SJSA1 (cell line): ENCODE measurements around the gene ATRNL1. TPM values are rescaled to one million over a fixed set of nuclear protein-coding genes. Genes with fewer than 3 reads are reported as not detected.
"Not testable (repeated sequence)": the region's sequence is repeated elsewhere in the genome, so short reads cannot be mapped to it uniquely, and the experiment has no call there.

Source experiments
- DNase-seq, 2 experiments: peaks; one replicate each; pipeline ENCODE4 v3.0.0-alpha.2; 2015 to 2020; ENCODE audit warnings: low spot score in 2 of 2, low read depth in 1 of 2
- H3K27ac ChIP-seq: fragments of 250-450 bp; sonication (Bioruptor Pico); 2 replicates; pipeline ENCODE4 v1.5.1; 2020; ENCODE audit warnings: mild to moderate bottlenecking, moderate library complexity
- H3K27me3 ChIP-seq: fragments of 250-450 bp; sonication (Bioruptor Pico); replicated peaks from 2 replicates; pipeline ENCODE4 v1.5.1; 2020; ENCODE audit warnings: mild to moderate bottlenecking, moderate library complexity
- H3K36me3 ChIP-seq: fragments of 250-450 bp; sonication (Bioruptor Pico); 2 replicates; pipeline ENCODE4 v1.5.1; 2020; ENCODE audit warnings: mild to moderate bottlenecking
- H3K4me1 ChIP-seq: fragments of 250-450 bp; sonication (Bioruptor Pico); replicated peaks from 2 replicates; pipeline ENCODE4 v1.6.1; 2021; ENCODE audit warnings: mild to moderate bottlenecking
- H3K4me3 ChIP-seq: fragments of 250-450 bp; sonication (Bioruptor Pico); 2 replicates; pipeline ENCODE4 v1.5.1; 2020; ENCODE audit warnings: mild to moderate bottlenecking
- H3K9me3 ChIP-seq: fragments of 250-450 bp; sonication (Bioruptor Pico); replicated peaks from 2 replicates; pipeline ENCODE4 v1.5.1; 2020; ENCODE audit warnings: mild to moderate bottlenecking
- total RNA-seq: library from RNA; depleted of rRNA; stranded (reverse); fragments of >200 nt; shearing (Covaris generic); gene quantifications from 2 replicates; pipeline ENCODE4 v1.2.3, GENCODE V29; 2014

ATRNL1 gene
- total RNA-seq, 1 experiment from 2014 or later: 32.1 TPM

DNA sequence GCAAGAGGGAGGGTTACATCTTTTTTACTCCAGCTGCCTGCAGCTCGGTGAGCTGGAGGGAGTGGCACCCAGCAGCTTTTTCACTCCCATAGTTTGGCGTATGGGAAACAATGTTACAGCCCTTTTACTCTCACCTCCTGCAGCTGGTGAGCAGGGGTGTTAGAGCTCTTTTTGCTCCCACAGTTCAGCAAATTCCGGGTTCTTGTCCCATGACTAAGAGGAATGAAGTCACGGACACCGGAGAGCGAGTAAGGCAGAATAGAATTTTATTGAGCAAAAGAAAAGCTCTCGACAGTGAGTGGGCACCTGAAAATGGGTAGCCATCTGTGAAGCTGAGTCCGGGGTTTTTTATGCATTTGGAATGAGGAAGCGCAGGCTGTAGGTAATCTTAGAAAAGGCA, 733.2 kb downstream of the ATRNL1 start:
- H3K36me3 ChIP-seq: no peaks in the 10 kb centered on the region
- H3K4me3 ChIP-seq: no peak overlapping the region
- peaks cover 11% of the 10 kb centered on the region; the same call in 1 of the 2 replicates for H3K4me1 ChIP-seq
- H3K9me3 ChIP-seq: no peaks in the 10 kb centered on the region
- H3K27ac ChIP-seq: no peak overlapping the region
- no peak for DNase-seq
- no peaks in the 10 kb centered on the region for H3K27me3 ChIP-seq

DNA sequence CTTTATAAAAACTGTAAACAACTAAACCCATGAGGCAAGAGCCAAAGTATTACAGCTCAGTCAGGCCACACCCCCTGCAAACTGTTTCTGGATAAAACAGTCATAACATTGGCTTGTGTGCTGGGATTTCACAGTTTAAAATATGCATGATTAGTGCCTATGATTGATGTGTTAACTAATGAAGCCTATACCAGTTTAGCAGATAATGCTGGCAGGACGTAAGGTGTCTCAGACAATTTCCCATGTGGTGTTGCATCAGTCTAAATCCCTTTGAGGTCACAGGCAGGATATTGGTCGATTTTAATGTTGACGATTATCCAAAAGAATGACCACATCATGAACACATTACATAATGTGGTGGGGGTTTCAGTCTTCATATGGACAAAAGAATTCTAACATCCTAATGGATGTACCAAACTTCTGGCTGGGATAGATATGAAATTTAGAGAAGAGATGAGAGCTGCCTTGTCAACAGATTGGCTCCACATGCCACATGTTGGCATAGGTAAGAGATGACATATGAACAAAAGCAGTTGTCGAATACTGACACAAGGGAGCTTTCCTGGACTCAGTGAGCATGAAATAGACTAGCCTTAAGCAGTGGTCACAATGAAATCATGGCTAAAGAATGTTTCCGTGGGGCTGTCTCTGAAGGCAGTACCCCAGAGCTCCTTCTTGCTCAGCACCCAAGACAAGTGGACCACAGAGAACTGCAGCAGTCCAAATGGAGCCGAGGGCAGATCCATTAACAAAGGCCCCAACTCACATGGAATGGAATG, 734.3 kb downstream of the ATRNL1 start:
- Histone ChIP-seq H3K27me3 (no peaks in the 10 kb centered on the region), H3K9me3 (no peaks in the 10 kb centered on the region), H3K4me1 (peaks cover 11% of the 10 kb centered on the region; the same call in 1 of the 2 replicates), H3K36me3 (no peaks in the 10 kb centered on the region), H3K4me3 (no peak overlapping the region), H3K27ac (no peak overlapping the region)
- no peak for DNase-seq

DNA sequence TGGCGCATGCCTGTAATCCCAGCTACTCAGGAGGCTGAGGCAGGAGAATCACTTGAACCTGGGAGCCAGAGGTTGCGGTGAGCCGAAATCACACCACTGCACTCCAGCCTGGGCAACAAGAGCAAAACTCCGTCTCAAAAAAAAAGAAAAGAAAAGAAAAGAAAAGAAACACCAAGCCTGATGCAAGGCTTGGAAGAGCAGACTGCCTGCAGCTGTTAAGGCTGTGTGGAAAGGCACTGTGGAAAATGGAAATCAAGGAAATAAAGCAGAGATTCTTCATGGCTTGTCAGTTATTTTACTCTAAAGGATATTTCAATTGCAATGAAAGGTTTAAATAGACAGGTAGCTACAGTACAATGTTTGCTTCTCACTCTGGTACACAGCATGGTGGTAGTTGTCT, 735.0 kb downstream of the ATRNL1 start:
- not testable (repeated sequence) for H3K27me3 ChIP-seq, H3K4me3 ChIP-seq, H3K9me3 ChIP-seq, H3K36me3 ChIP-seq, DNase-seq, H3K27ac ChIP-seq
- peaks cover 11% of the 10 kb centered on the region; the same call in 1 of the 2 replicates for H3K4me1 ChIP-seq

DNA sequence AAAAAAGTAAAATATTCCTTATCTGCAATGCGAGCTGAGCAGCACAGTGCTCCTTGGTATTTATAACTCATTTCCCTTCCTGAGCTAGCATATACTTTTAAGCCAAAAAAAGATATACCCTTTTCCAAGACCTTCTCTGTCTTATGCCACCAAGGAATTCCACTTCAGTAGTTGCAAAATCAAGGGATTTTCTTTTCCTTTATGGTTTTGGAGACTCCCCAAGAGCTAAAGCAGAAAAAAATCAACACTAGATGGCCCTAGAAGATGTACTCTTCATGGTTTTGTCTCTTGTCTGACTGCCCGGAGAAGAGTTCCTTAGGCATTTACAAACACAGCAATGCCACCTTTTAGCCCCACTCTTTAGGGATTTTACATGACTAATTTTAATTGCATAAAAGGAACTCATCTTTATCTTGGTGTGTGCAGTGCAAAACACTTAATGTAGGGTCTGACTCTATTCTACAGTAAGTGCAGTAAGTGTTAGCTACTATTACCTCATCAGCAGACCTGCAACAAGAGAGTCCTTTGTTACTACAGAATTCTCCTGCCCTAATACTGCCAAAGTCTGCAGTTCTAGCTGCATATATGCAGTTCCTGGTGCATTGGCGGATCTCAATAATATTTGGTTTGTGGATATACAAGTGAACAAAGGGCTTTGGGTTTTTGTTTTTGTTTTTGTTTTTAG, 736.5 kb downstream of the ATRNL1 start:
- no peak overlapping the region for H3K4me3 ChIP-seq
- peak in 1 of 2 experiments; percentile 48 for DNase-seq

DNA sequence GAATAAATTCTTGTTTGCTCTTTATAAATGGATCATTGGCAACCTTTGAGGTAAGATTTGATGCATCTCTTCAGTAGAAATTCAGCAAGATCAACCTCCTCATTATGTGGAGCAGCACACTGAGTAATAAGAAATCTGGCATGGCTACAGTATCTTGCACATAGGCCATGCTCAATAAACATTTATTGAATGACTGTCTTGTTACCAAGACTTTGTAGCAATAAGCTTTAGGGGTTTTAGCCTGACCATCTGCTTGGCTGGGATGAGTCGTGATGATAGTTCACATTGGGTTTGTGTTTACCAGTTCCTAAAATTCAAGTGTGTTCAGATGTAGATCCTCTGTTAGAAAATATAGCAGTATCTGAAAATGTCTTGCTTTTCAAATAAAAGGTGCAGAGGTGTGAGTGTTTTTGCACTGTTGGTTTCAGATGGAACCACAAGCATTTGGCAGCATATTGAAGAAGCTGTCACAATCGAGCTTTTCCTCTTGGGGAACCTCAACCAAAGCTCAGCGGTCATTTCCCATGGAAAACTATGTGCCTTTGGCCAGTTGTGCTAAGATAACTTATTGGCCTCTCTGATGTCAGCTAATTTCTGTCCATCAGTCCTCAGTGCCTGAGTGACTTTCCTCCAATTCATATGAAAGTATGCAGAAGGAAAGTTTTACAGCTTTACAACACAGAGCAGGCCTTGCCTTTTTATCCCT, 737.3 kb downstream of the ATRNL1 start:
- H3K36me3 ChIP-seq: no peaks in the 10 kb centered on the region
- H3K27ac ChIP-seq: no peak overlapping the region
- H3K27me3 ChIP-seq: no peaks in the 10 kb centered on the region
- no peak overlapping the region for H3K4me3 ChIP-seq
- peaks cover 11% of the 10 kb centered on the region; the same call in 1 of the 2 replicates for H3K4me1 ChIP-seq
- DNase-seq: no peak
- no peaks in the 10 kb centered on the region for H3K9me3 ChIP-seq

More for the DNA sequence above, 736.5 kb downstream of the ATRNL1 start:
- no peaks in the 10 kb centered on the region for H3K27me3 ChIP-seq
- H3K36me3 ChIP-seq: no peaks in the 10 kb centered on the region
- no peaks in the 10 kb centered on the region for H3K9me3 ChIP-seq
- no peak overlapping the region for H3K27ac ChIP-seq
- peaks cover 11% of the 10 kb centered on the region; the same call in 1 of the 2 replicates for H3K4me1 ChIP-seq

DNA sequence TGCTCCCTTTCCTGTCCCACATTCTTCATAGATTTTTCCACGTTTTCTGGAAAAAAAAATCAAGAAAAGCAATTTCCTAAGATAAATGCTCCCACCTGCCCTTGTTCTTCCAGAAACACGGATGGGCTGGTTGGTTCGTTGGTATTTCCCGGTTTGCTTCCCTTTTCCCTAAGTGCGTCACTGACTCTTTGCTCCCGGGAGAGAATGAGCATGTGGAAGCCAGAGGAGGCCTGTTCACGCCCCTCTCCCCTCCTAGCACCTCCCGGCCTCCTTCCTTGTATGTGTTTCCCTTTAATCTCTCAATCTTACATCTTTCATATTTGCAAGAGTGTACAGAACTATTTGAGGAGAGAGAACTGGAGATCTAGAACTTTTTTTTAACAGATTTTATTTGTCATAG, 737.9 kb downstream of the ATRNL1 start:
- no peaks in the 10 kb centered on the region for H3K9me3 ChIP-seq
- peaks cover 11% of the 10 kb centered on the region; the same call in 1 of the 2 replicates for H3K4me1 ChIP-seq
- H3K4me3 ChIP-seq: no peak overlapping the region
- no peak for DNase-seq
- H3K27me3 ChIP-seq: no peaks in the 10 kb centered on the region
- no peaks in the 10 kb centered on the region for H3K36me3 ChIP-seq
- no peak overlapping the region for H3K27ac ChIP-seq

DNA sequence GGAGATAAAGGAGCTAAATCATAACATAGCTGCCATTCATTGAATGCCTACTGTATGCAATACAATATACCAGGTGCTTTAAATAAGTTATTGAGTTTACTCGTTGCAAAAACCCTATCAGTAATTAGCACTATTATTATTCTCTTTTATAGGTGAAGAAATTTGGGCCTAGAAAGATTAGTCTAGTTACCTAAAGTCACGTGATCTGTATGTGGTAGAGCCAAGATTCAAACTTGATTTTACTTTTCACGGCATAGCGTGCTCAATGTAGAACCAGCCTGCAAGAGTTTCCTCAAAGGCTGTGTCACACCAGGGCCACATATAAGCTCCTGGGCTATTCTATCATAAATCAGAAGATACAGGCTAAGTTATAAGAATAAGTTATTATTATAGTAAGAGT, 740.0 kb downstream of the ATRNL1 start:
- Histone ChIP-seq H3K4me1 (0 out of 2 replicates have a peak, but pooled peaks cover 8% of the 10 kb centered on the region), H3K27ac (no peak overlapping the region), H3K9me3 (no peaks in the 10 kb centered on the region), H3K27me3 (no peaks in the 10 kb centered on the region), H3K36me3 (no peaks in the 10 kb centered on the region), H3K4me3 (no peak overlapping the region)
- no peak for DNase-seq

DNA sequence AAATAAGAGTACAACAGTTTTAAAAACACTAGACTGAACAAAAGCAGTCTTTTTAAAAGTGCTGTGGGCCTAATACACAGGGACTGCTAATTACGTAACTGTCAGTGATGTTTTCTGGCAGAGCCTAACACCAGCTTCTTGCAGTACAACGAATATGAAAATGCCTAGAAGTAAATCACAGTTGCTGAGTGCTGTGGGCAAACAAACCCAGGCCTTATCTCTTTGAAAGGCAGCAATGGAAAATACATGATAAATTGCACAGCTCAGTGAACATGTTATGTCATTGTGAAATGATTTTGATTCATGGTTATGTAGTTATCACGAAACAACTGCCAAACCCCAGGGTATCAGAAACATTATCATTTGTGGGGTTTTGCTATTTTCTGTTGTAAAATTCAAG, 751.4 kb downstream of the ATRNL1 start:
- Histone ChIP-seq H3K27me3 (no peaks in the 10 kb centered on the region), H3K9me3 (no peaks in the 10 kb centered on the region), H3K36me3 (no peaks in the 10 kb centered on the region), H3K4me3 (no peak overlapping the region), H3K27ac (no peak overlapping the region), H3K4me1 (no peaks in the 10 kb centered on the region)
- DNase-seq: no peak

DNA sequence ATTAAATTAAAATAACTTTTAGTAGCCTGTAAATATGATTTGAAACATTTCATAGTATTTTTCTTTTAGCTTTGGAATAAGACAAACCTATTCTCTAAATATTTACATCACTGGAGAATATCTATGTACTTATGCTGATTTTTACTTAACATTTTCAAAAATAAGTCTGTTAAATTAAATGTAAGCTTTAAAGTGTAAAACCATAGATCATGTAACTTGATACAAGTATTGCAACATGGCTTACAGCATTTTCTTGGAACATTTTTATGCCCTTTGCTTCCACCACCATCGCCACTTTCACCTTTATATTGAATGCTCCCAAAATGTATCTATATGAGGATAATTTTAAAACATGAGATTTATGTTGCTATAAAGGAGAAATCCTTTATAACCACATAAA, 752.8 kb downstream of the ATRNL1 start:
- Histone ChIP-seq H3K36me3 (no peaks in the 10 kb centered on the region), H3K27ac (no peak overlapping the region), H3K4me1 (no peaks in the 10 kb centered on the region), H3K27me3 (no peaks in the 10 kb centered on the region), H3K9me3 (no peaks in the 10 kb centered on the region), H3K4me3 (no peak overlapping the region)
- no peak for DNase-seq

DNA sequence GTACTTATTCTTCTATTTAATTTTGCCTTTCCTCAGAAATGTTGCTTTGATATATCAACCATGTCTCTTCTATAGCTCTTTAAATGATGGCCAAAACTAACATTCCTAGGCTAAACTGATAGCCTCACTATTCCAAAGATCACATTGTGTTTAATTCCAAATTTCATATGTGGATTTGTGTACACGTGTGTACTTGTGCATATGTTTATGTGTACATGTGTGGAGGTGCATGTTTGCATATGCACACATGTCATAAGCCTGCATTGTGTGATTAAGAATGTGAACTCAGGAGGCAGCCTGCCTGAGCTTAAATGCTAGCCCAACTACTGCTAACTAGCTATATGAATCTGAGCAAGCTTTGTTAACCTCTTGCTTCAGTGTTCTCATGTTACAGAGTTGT, 753.4 kb downstream of the ATRNL1 start:
- Histone ChIP-seq H3K4me3 (no peak overlapping the region), H3K9me3 (no peaks in the 10 kb centered on the region), H3K4me1 (no peaks in the 10 kb centered on the region), H3K27ac (no peak overlapping the region), H3K36me3 (no peaks in the 10 kb centered on the region), H3K27me3 (no peaks in the 10 kb centered on the region)
- DNase-seq: no peak

DNA sequence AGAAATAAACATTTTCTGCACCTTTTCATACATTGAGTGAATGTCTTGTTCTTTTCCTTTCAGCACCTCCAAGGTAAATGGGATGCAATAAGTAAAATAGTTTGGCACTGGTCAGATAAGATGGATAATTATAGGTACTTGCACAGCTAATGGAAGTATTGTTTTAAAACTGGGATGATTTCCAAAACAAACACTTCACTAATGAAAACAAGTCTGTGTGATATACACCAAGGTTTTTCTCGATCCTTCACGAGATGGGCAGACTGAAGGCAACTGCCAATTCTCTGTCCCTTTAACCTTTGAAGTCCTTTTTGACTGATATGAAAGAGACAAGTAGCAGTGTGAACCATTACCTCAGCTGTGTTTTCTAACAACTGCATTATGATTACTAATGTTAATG, 756.0 kb downstream of the ATRNL1 start:
- no peak overlapping the region for H3K4me3 ChIP-seq
- no peak overlapping the region for H3K27ac ChIP-seq
- no peaks in the 10 kb centered on the region for H3K36me3 ChIP-seq
- no peaks in the 10 kb centered on the region for H3K27me3 ChIP-seq
- no peak for DNase-seq
- no peaks in the 10 kb centered on the region for H3K4me1 ChIP-seq
- H3K9me3 ChIP-seq: no peaks in the 10 kb centered on the region

DNA sequence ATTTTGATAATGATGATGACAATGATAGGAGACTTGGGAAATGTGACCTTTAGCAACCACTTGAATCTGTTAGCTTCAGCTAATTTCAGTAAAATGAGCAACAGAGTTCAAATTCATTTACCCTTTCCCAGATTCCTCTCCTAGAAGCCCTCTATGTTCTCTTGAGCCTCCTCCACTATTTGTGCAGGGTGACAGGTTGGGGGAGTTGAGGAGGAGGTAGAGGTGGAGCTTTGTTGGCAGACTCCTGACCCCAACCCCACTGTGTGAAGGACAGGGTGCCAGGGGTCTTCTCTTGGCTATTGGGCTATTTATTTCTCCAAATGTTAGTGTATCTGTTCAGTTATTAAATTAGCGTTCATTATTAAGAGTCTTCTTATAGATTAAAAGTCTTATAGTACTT, 757.5 kb downstream of the ATRNL1 start:
- H3K36me3 ChIP-seq: no peaks in the 10 kb centered on the region

DNA sequence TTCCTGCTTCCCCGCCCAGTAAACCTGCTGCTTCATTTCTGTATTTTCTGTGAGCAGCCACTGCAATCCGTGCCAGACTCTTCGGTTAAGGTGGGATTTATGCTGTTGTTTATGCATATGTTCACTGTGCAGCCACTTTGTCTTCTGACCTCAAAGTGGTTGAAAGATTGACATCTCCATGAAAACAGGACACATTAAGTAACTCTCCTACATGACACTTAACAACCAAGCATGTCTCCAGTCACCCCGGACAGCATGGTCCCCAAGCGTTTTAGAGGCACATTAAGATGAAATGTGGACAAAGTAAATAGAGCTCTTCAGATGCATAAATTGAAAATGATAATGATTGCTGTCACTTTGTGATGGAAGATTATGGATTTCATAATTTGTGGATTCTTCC, 758.5 kb downstream of the ATRNL1 start:
- DNase-seq: no peak
- Histone ChIP-seq H3K4me3 (no peak overlapping the region), H3K9me3 (no peaks in the 10 kb centered on the region), H3K27ac (no peak overlapping the region), H3K4me1 (peaks cover 13% of the 10 kb centered on the region), H3K27me3 (no peaks in the 10 kb centered on the region), H3K36me3 (no peaks in the 10 kb centered on the region)

More for the DNA sequence above, 757.5 kb downstream of the ATRNL1 start:
- H3K4me3 ChIP-seq: no peak overlapping the region
- no peaks in the 10 kb centered on the region for H3K9me3 ChIP-seq
- no peak overlapping the region for H3K27ac ChIP-seq
- H3K27me3 ChIP-seq: no peaks in the 10 kb centered on the region
- DNase-seq: no peak
- H3K4me1 ChIP-seq: peaks cover 13% of the 10 kb centered on the region
